SK-N-SH (cell line): ENCODE measurements around the gene CCDC192. TPM values are rescaled to one million over a fixed set of nuclear protein-coding genes. Genes with fewer than 3 reads are reported as not detected.

Experiments used
- CTCF ChIA-PET: fragments of 300-600, 350-600 bp; formaldehyde crosslinking; extraction: SDS; loops from one replicate; lab custom pipeline; 2021; lab: Yijun Ruan, JAX
- POLR2A ChIA-PET: fragments of 350-600 bp; sonication (Branson Sonifier 250); formaldehyde crosslinking; extraction: SDS; loops from one replicate; lab custom pipeline; 2020; ENCODE audit warnings: antibody characterized with exemption, inconsistent platforms; lab: Yijun Ruan, JAX
- DNase-seq: peaks from one replicate; pipeline ENCODE4 v3.0.0; 2012
- H2AFZ ChIP-seq: fragments of 200-600 bp; sonication (generic); 2 replicates; pipeline ENCODE4 v1.8.1; 2016; ENCODE audit warnings: antibody characterized with exemption, mild to moderate bottlenecking, low read depth
- H3F3A ChIP-seq: fragments of 200-600 bp; sonication (generic); replicated peaks from 2 replicates; pipeline ENCODE3; 2016; ENCODE audit warnings: antibody characterized with exemption, mild to moderate bottlenecking; ENCODE audit not compliant: insufficient read depth
- H3K27ac ChIP-seq, 2 experiments: fragments of 200-500 bp in 1 of 2; fragments of 200-600 bp in 1 of 2; sonication (Bioruptor generic) in 1 of 2; sonication (generic), shearing (Covaris generic) in 1 of 2; 2 replicates each; pipeline versions ENCODE4 v1.5.1 to v1.6.1; 2014 to 2016; ENCODE audit warnings: low read depth in 2 of 2, inconsistent platforms in 1 of 2, low read length in 1 of 2, mild to moderate bottlenecking in 1 of 2, mixed read lengths in 1 of 2
- H3K27me3 ChIP-seq: fragments of 200-600 bp; sonication (generic), shearing (Covaris generic); 2 replicates; pipeline ENCODE4 v1.6.1; 2016; ENCODE audit warnings: mixed run types; ENCODE audit not compliant: insufficient read depth
- H3K36me3 ChIP-seq, 2 experiments: fragments of 200-500 bp in 1 of 2; fragments of 200-600 bp in 1 of 2; sonication (Bioruptor generic) in 1 of 2; sonication (generic) in 1 of 2; replicated peaks in 1 of 2; 2 replicates each; pipeline versions ENCODE3 to v1.5.1; 2014 to 2016; ENCODE audit warnings: low read length in 1 of 2, mild to moderate bottlenecking in 1 of 2; ENCODE audit not compliant: insufficient read depth in 2 of 2, control insufficient read depth in 1 of 2
- H3K4me1 ChIP-seq, 2 experiments: fragments of 200-500 bp in 1 of 2; fragments of 200-600 bp in 1 of 2; sonication (Bioruptor generic) in 1 of 2; sonication (generic), shearing (Covaris generic) in 1 of 2; 2 replicates each; pipeline versions ENCODE4 v1.5.1 to v1.6.1; 2014 to 2016; ENCODE audit warnings: low read depth in 1 of 2, low read length in 1 of 2, mixed run types in 1 of 2; ENCODE audit not compliant: insufficient read depth in 2 of 2, control insufficient read depth in 1 of 2
- H3K4me2 ChIP-seq: fragments of 200-600 bp; sonication (generic), shearing (Covaris generic); 2 replicates; pipeline ENCODE4 v1.6.1; 2017; ENCODE audit warnings: mixed run types
- H3K4me3 ChIP-seq, 2 experiments: fragments of 200-500 bp in 1 of 2; fragments of 200-600 bp in 1 of 2; sonication (Bioruptor generic) in 1 of 2; sonication (generic), shearing (Covaris generic) in 1 of 2; 2 replicates each; pipeline versions ENCODE4 v1.5.1 to v1.8.1; 2014 to 2016; ENCODE audit warnings: low read depth in 2 of 2, inconsistent platforms in 1 of 2, low read length in 1 of 2, mild to moderate bottlenecking in 1 of 2, mixed read lengths in 1 of 2, moderate library complexity in 1 of 2
- H3K79me2 ChIP-seq: fragments of 200-600 bp; sonication (generic); 2 replicates; pipeline ENCODE4 v1.8.1; 2017; ENCODE audit warnings: mild to moderate bottlenecking; ENCODE audit not compliant: insufficient read depth
- H3K9ac ChIP-seq: fragments of 200-600 bp; sonication (generic); 2 replicates; pipeline ENCODE4 v1.6.1; 2017; ENCODE audit warnings: mixed run types
- H3K9me2 ChIP-seq: fragments of 200-600 bp; sonication (generic); 2 replicates; pipeline ENCODE4 v1.6.1; 2017; ENCODE audit warnings: mixed run types
- H3K9me3 ChIP-seq: fragments of 200-600 bp; sonication (generic); 2 replicates; pipeline ENCODE4 v1.6.1; 2017; ENCODE audit warnings: mixed run types, mild to moderate bottlenecking, moderate library complexity
- H4K20me1 ChIP-seq: fragments of 200-600 bp; sonication (generic); 2 replicates; pipeline ENCODE4 v1.6.1; 2017; ENCODE audit warnings: mild to moderate bottlenecking, mixed run types; ENCODE audit not compliant: insufficient read depth
- ELF1 ChIP-seq: IDR thresholded peaks from 2 replicates; pipeline ENCODE4 v1.4.0; 2012
- EZH2phosphoT487 ChIP-seq: fragments of 200-600 bp; sonication (generic); IDR thresholded peaks from 2 replicates; pipeline ENCODE4 v1.6.1; 2017; ENCODE audit warnings: low read depth, mixed run types, mild to moderate bottlenecking, antibody characterized with exemption, moderate library complexity, borderline replicate concordance
- FOXJ3 ChIP-seq: sonication (generic); formaldehyde crosslinking; IDR thresholded peaks from 2 replicates; pipeline ENCODE4 v1.5.1; 2020; ENCODE audit warnings: mild to moderate bottlenecking, missing genetic modification reagents
- FOXM1 ChIP-seq: IDR thresholded peaks from 2 replicates; pipeline ENCODE4 v1.4.0; 2012; ENCODE audit warnings: low read depth, mild to moderate bottlenecking
- GABPA ChIP-seq: IDR thresholded peaks from 2 replicates; pipeline ENCODE4 v1.4.0; 2012; ENCODE audit warnings: low read depth, mild to moderate bottlenecking
- JUND ChIP-seq: IDR thresholded peaks from 2 replicates; pipeline ENCODE4 v1.4.0; 2012
- MXI1 ChIP-seq: IDR thresholded peaks from 2 replicates; pipeline ENCODE4 v1.6.1; 2012; ENCODE audit warnings: mild to moderate bottlenecking, low read depth, low read length, improper control_type of control experiment
- NFIC ChIP-seq: IDR thresholded peaks from 2 replicates; pipeline ENCODE4 v1.4.0; 2012; ENCODE audit warnings: borderline replicate concordance
- RAD21 ChIP-seq: IDR thresholded peaks from 2 replicates; pipeline ENCODE4 v1.6.1; 2012; ENCODE audit warnings: mild to moderate bottlenecking, low read length
- RCOR1 ChIP-seq: fragments of 150-350 bp; IDR thresholded peaks from 2 replicates; pipeline ENCODE4 v1.6.1; 2017; ENCODE audit warnings: antibody characterized with exemption, low read length
- RXRA ChIP-seq: IDR thresholded peaks from 2 replicates; pipeline ENCODE4 v1.4.0; 2012; ENCODE audit warnings: low read depth, mild to moderate bottlenecking, borderline replicate concordance
- SIN3A ChIP-seq: IDR thresholded peaks from 2 replicates; pipeline ENCODE4 v1.6.1; 2012; ENCODE audit warnings: low read depth, mild to moderate bottlenecking, low read length, moderate library complexity, borderline replicate concordance
- TEAD4 ChIP-seq: IDR thresholded peaks from 2 replicates; pipeline ENCODE4 v1.4.0; 2012; ENCODE audit warnings: mild to moderate bottlenecking, borderline replicate concordance; ENCODE audit not compliant: insufficient read depth
- WGBS: methylation state at CpG from one replicate; pipeline ENCODE4 v1.1.6; 2017; ENCODE audit warnings: low lambda C conversion rate; 5-methylcytosine and 5-hydroxymethylcytosine counted together
- polyA plus RNA-seq, 3 experiments: library from polyadenylated mRNA; depleted of rRNA; stranded (reverse); fragments of >200 nt; gene quantifications; 2 replicates each; pipeline ENCODE4 v1.2.3, GENCODE V29; 2012
- TF ChIP-seq, protein P1 (sequence below): IDR thresholded peaks from 2 replicates; pipeline ENCODE4; 2012
- TF ChIP-seq, protein P2 (sequence below): fragments of 150-350 bp; IDR thresholded peaks from 2 replicates; pipeline ENCODE4 v1.6.1; 2017; ENCODE audit warnings: antibody characterized with exemption, low read length, low read depth, borderline replicate concordance
- TF ChIP-seq, protein P3 (sequence below): IDR thresholded peaks from 2 replicates; pipeline ENCODE4 v1.4.0; 2012; ENCODE audit warnings: low read depth, borderline replicate concordance

The CCDC192 gene
- polyA plus RNA-seq, 1 of the 3 experiments (the other 2 are of a cell fraction) = not detected

DNA sequence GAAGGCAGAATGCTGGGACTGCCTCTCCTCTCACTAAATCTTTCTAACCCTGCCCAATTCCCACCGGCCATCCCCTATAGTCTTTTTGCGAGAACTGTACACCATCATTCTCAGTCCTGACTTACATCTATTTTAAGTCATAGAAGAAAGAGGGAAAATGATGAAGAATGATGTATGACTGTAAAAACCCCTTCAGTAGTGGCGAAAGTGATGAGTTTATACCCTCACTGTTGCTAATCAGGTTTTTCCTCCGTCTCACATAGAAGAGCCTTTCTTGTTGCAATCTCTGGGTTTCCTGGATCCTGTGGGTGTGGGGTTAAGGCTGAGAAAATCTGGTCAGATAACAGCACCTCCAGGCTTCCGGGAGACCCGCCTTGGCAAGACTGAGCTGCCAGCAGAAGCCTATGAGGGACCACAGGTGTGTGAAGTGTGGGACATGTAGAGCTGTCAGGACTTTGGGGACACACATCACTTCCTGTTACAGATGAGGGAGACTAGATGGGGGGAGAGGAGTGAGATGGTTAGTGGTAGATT, 233.3 kb downstream of the CCDC192 start:
- no peak for DNase-seq
- peaks cover 0 to 7% of the 10 kb centered on the region in 2 experiments; a peak in 1 of 4 replicates for H3K4me1 ChIP-seq
- 98% methylated on average over 6 of the region's 6 CpGs for WGBS
- no peak for TF ChIP-seq FOXJ3 (CRISPR knock-in tag)
- TF ChIP-seq RAD21 = no peak
- TF ChIP-seq EZH2phosphoT487 = no peak
- TF ChIP-seq, protein P1, sequence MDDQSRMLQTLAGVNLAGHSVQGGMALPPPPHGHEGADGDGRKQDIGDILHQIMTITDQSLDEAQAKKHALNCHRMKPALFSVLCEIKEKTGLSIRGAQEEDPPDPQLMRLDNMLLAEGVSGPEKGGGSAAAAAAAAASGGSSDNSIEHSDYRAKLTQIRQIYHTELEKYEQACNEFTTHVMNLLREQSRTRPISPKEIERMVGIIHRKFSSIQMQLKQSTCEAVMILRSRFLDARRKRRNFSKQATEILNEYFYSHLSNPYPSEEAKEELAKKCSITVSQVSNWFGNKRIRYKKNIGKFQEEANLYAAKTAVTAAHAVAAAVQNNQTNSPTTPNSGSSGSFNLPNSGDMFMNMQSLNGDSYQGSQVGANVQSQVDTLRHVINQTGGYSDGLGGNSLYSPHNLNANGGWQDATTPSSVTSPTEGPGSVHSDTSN = no peak
- no peak for TF ChIP-seq ELF1
- no peak for TF ChIP-seq NFIC
- TF ChIP-seq MXI1 = no peak
- TF ChIP-seq, protein P2, sequence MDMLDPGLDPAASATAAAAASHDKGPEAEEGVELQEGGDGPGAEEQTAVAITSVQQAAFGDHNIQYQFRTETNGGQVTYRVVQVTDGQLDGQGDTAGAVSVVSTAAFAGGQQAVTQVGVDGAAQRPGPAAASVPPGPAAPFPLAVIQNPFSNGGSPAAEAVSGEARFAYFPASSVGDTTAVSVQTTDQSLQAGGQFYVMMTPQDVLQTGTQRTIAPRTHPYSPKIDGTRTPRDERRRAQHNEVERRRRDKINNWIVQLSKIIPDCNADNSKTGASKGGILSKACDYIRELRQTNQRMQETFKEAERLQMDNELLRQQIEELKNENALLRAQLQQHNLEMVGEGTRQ = no peak
- TF ChIP-seq GABPA = no peak
- no peak for TF ChIP-seq RCOR1
- TF ChIP-seq, protein P3, sequence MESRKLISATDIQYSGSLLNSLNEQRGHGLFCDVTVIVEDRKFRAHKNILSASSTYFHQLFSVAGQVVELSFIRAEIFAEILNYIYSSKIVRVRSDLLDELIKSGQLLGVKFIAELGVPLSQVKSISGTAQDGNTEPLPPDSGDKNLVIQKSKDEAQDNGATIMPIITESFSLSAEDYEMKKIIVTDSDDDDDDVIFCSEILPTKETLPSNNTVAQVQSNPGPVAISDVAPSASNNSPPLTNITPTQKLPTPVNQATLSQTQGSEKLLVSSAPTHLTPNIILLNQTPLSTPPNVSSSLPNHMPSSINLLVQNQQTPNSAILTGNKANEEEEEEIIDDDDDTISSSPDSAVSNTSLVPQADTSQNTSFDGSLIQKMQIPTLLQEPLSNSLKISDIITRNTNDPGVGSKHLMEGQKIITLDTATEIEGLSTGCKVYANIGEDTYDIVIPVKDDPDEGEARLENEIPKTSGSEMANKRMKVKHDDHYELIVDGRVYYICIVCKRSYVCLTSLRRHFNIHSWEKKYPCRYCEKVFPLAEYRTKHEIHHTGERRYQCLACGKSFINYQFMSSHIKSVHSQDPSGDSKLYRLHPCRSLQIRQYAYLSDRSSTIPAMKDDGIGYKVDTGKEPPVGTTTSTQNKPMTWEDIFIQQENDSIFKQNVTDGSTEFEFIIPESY = no peak
- no peak overlapping the region for H3K27ac ChIP-seq
- ChIA-PET POLR2A (no interaction called here), CTCF (no interaction called here)
- no peak overlapping the region for H2AFZ ChIP-seq
- H4K20me1 ChIP-seq = no peaks in the 10 kb centered on the region
- H3K4me2 ChIP-seq = no peak overlapping the region
- H3K9me3 ChIP-seq = no peaks in the 10 kb centered on the region
- H3K9ac ChIP-seq = no peak overlapping the region
- no peak overlapping the region for H3K4me3 ChIP-seq
- peaks cover 14% of the 10 kb centered on the region for H3F3A ChIP-seq
- no peaks in the 10 kb centered on the region for H3K27me3 ChIP-seq
- no peaks in the 10 kb centered on the region for H3K79me2 ChIP-seq
- H3K9me2 ChIP-seq = no peaks in the 10 kb centered on the region
- no peaks in the 10 kb centered on the region for H3K36me3 ChIP-seq

- Histone ChIP-seq H3K9me2 (no peaks in the 10 kb centered on the region), H3K79me2 (no peaks in the 10 kb centered on the region), H3K4me3 (no peak overlapping the region), H2AFZ (no peak overlapping the region), H3K36me3 (no peaks in the 10 kb centered on the region), H3K4me1 (peaks cover 0 to 19% of the 10 kb centered on the region in 2 experiments; a peak in 1 of 4 replicates), H4K20me1 (no peaks in the 10 kb centered on the region), H3K27me3 (no peaks in the 10 kb centered on the region), H3K27ac (no peak overlapping the region), H3K4me2 (no peak overlapping the region), H3K9ac (no peak overlapping the region), H3K9me3 (no peaks in the 10 kb centered on the region), H3F3A (peaks cover 14% of the 10 kb centered on the region)
- ChIA-PET CTCF (no interaction called here), POLR2A (no interaction called here)
- DNase-seq = no peak
- TF ChIP-seq FOXM1 = no peak
- TF ChIP-seq EZH2phosphoT487 = no peak
- no peak for TF ChIP-seq SIN3A
- TF ChIP-seq, protein P3 = no peak
- no peak for TF ChIP-seq TEAD4
- TF ChIP-seq JUND = no peak
- TF ChIP-seq, protein P2 = no peak
- no peak for TF ChIP-seq GABPA
- no peak for TF ChIP-seq RXRA
- no peak for TF ChIP-seq MXI1
- WGBS = 95% methylated on average over 2 of the region's 2 CpGs
These were observed 235.6 kb downstream of the CCDC192 start for GRCh38 chr5:127938746-127939145.
